HEK293 (cell line): ENCODE data around the gene CABP4.

ENCODE experiments used
- CTCF ChIA-PET: fragments of 350-600 bp; formaldehyde crosslinking; extraction: SDS; loops from one replicate; lab custom pipeline; 2021; ENCODE audit warnings: antibody characterized with exemption; lab: Yijun Ruan, JAX
- POLR2A ChIA-PET: fragments of 300-600 bp; formaldehyde crosslinking; extraction: SDS; loops from one replicate; lab custom pipeline; 2020; ENCODE audit warnings: antibody characterized with exemption, inconsistent platforms; lab: Yijun Ruan, JAX
- H3K27ac ChIP-seq: fragments of 200-500 bp; sonication (Bioruptor generic); 2 replicates; pipeline ENCODE4 v1.5.1; 2014; ENCODE audit warnings: low read depth, low read length, control low read depth, inconsistent platforms; ENCODE audit errors: extremely low read depth
- H3K36me3 ChIP-seq, 2 experiments: fragments of 200-500 bp in 1 of 2; sonication (Bioruptor generic) in 1 of 2; 1 replicate in 1 of 2; 2 replicates in 1 of 2; pipeline ENCODE4 v1.5.1; 2014 to 2017; ENCODE audit warnings: inconsistent platforms in 2 of 2, low read length in 2 of 2; ENCODE audit not compliant: control insufficient read depth in 2 of 2, insufficient read depth in 1 of 2
- H3K4me1 ChIP-seq: fragments of 200-500 bp; sonication (Bioruptor generic); 2 replicates; pipeline ENCODE4 v1.5.1; 2014; ENCODE audit warnings: mild to moderate bottlenecking, low read length, inconsistent platforms; ENCODE audit not compliant: control insufficient read depth, insufficient read depth
- H3K4me3 ChIP-seq: 2 replicates; pipeline ENCODE4 v1.5.1; 2011; ENCODE audit warnings: low read depth, mild to moderate bottlenecking, control low read depth, low read length, moderate library complexity
- H3K9me3 ChIP-seq: fragments of 200-500 bp; sonication (Bioruptor generic); 2 replicates; pipeline ENCODE4 v1.5.1; 2014; ENCODE audit warnings: low read depth, low read length, inconsistent platforms; ENCODE audit not compliant: control insufficient read depth, insufficient read depth
- BCL11B ChIP-seq: fragments of 450-650 bp; formaldehyde crosslinking; IDR thresholded peaks from 2 replicates; pipeline ENCODE4 v1.5.1; 2016; ENCODE audit warnings: low read depth, missing biosample characterization, missing genetic modification characterization
- GLI4 ChIP-seq: fragments of 450-650 bp; formaldehyde crosslinking; IDR thresholded peaks from 2 replicates; pipeline ENCODE4 v1.5.1; 2016; ENCODE audit warnings: missing biosample characterization, missing genetic modification characterization
- HIC1 ChIP-seq: fragments of 450-650 bp; formaldehyde crosslinking; IDR thresholded peaks from 2 replicates; pipeline ENCODE4 v1.5.1; 2016; ENCODE audit warnings: missing biosample characterization, missing genetic modification characterization
- KLF9 ChIP-seq: fragments of 450-650 bp; formaldehyde crosslinking; IDR thresholded peaks from 2 replicates; pipeline ENCODE4 v1.5.1; 2016; ENCODE audit warnings: missing biosample characterization, missing genetic modification characterization, low read depth
- SCRT1 ChIP-seq: fragments of 450-650 bp; formaldehyde crosslinking; IDR thresholded peaks from 2 replicates; pipeline ENCODE4 v1.5.1; 2016; ENCODE audit warnings: missing biosample characterization, missing genetic modification characterization, borderline replicate concordance
- ZBTB8A ChIP-seq: fragments of 450-650 bp; formaldehyde crosslinking; IDR thresholded peaks from 2 replicates; pipeline ENCODE4 v1.5.1; 2016; ENCODE audit warnings: missing biosample characterization, missing genetic modification characterization
- ZFP69B ChIP-seq: fragments of 450-650 bp; formaldehyde crosslinking; IDR thresholded peaks from 2 replicates; pipeline ENCODE4 v1.5.1; 2016; ENCODE audit warnings: missing biosample characterization, missing genetic modification characterization
- ZIC2 ChIP-seq: fragments of 450-650 bp; formaldehyde crosslinking; IDR thresholded peaks from 2 replicates; pipeline ENCODE4 v1.5.1; 2016; ENCODE audit warnings: missing biosample characterization, missing genetic modification characterization
- ZNF114 ChIP-seq: fragments of 450-650 bp; formaldehyde crosslinking; IDR thresholded peaks from 2 replicates; pipeline ENCODE4 v1.5.0; 2017; ENCODE audit warnings: missing biosample characterization, missing genetic modification characterization
- ZNF184 ChIP-seq: fragments of 450-650 bp; IDR thresholded peaks from 2 replicates; pipeline ENCODE4 v1.5.1; 2018; ENCODE audit warnings: missing biosample characterization, mild to moderate bottlenecking, missing genetic modification characterization
- ZNF211 ChIP-seq: fragments of 450-650 bp; formaldehyde crosslinking; IDR thresholded peaks from 2 replicates; pipeline ENCODE4 v1.5.1; 2016; ENCODE audit warnings: low read depth, missing biosample characterization, missing genetic modification characterization
- ZNF248 ChIP-seq: fragments of 450-650 bp; formaldehyde crosslinking; IDR thresholded peaks from 2 replicates; pipeline ENCODE4 v1.5.1; 2017; ENCODE audit warnings: missing biosample characterization, missing genetic modification characterization
- ZNF266 ChIP-seq: fragments of 450-650 bp; formaldehyde crosslinking; IDR thresholded peaks from 2 replicates; pipeline ENCODE4 v1.5.1; 2016; ENCODE audit warnings: missing biosample characterization, missing genetic modification characterization, low read depth
- ZNF311 ChIP-seq: fragments of 450-650 bp; formaldehyde crosslinking; IDR thresholded peaks from 2 replicates; pipeline ENCODE4 v1.5.1; 2017; ENCODE audit warnings: missing biosample characterization, missing genetic modification characterization, borderline replicate concordance
- ZNF37A ChIP-seq: fragments of 450-650 bp; IDR thresholded peaks from 2 replicates; pipeline ENCODE4 v1.5.1; 2018; ENCODE audit warnings: missing biosample characterization, missing genetic modification characterization
- ZNF473 ChIP-seq: fragments of 450-650 bp; formaldehyde crosslinking; IDR thresholded peaks from 2 replicates; pipeline ENCODE4 v1.5.1; 2017; ENCODE audit warnings: missing biosample characterization, missing genetic modification characterization
- ZNF513 ChIP-seq: fragments of 450-650 bp; IDR thresholded peaks from 2 replicates; pipeline ENCODE4 v1.5.1; 2018; ENCODE audit warnings: missing biosample characterization, missing genetic modification characterization
- ZNF585B ChIP-seq: fragments of 450-650 bp; formaldehyde crosslinking; IDR thresholded peaks from 2 replicates; pipeline ENCODE4 v1.5.1; 2016; ENCODE audit warnings: missing biosample characterization, missing genetic modification characterization
- ZNF610 ChIP-seq: fragments of 450-650 bp; formaldehyde crosslinking; IDR thresholded peaks from 2 replicates; pipeline ENCODE4 v1.5.1; 2016; ENCODE audit warnings: missing biosample characterization, missing genetic modification characterization, borderline replicate concordance
- ZNF624 ChIP-seq: fragments of 450-650 bp; formaldehyde crosslinking; IDR thresholded peaks from 2 replicates; pipeline ENCODE4 v1.5.1; 2017; ENCODE audit warnings: missing biosample characterization, missing genetic modification characterization
- ZNF692 ChIP-seq: fragments of 450-650 bp; formaldehyde crosslinking; IDR thresholded peaks from 2 replicates; pipeline ENCODE4 v1.5.1; 2016; ENCODE audit warnings: missing biosample characterization, missing genetic modification characterization
- ZNF843 ChIP-seq: fragments of 450-650 bp; formaldehyde crosslinking; IDR thresholded peaks from 2 replicates; pipeline ENCODE4 v1.5.1; 2016; ENCODE audit warnings: missing biosample characterization, missing genetic modification characterization

Gene CABP4

GRCh38 chr11:67432655-67433349, 22.4 kb upstream of the CABP4 start (continued):
- TF ChIP-seq ZBTB8A, result no peak
- no peak for TF ChIP-seq GLI4 (tag by site-specific recombination)
- no peak for TF ChIP-seq ZNF211 (tag by site-specific recombination)
- TF ChIP-seq ZNF692, result no peak
- TF ChIP-seq ZNF37A (tag by site-specific recombination), result no peak
- no peak for TF ChIP-seq ZNF513
- no peak for TF ChIP-seq ZNF473 (tag by site-specific recombination)
- TF ChIP-seq ZNF114 (tag by site-specific recombination), result no peak
- no peak for TF ChIP-seq ZNF585B (tag by site-specific recombination)

- CTCF ChIA-PET, result interaction anchor here (0.6 kb wide), 1 partner anchor 81 kb away, joined by 3 read pairs; no protein-coding TSS in a partner anchor
These were observed 21.4 kb upstream of the CABP4 start for GRCh38 chr11:67433536-67434394.

GRCh38 chr11:67434395-67434881, 20.7 kb upstream of the CABP4 start:
- no peak for TF ChIP-seq ZNF266
- CTCF ChIA-PET, result interaction anchor here (1.6 kb wide), 1 partner anchor 33 kb away, joined by 5 read pairs; the partner anchor contains the start of gene PPP1CA
- Histone ChIP-seq H3K27ac (no peak overlapping the region), H3K36me3 (peaks cover 5 to 86% of the 10 kb centered on the region in 2 experiments; a peak in 2 of 3 replicates), H3K4me1 (0 out of 2 replicates have a peak, but pooled peaks cover 1% of the 10 kb centered on the region), H3K4me3 (no peak overlapping the region), H3K9me3 (no peaks in the 10 kb centered on the region)
- POLR2A ChIA-PET, result interaction anchor here (0.7 kb wide), 1 partner anchor 14 kb away, joined by 3 read pairs; no protein-coding TSS in a partner anchor

More at GRCh38 chr11:67433536-67434394, 21.4 kb upstream of the CABP4 start:
- Histone ChIP-seq H3K27ac (no peak overlapping the region), H3K9me3 (no peaks in the 10 kb centered on the region), H3K4me1 (peaks cover 5% of the 10 kb centered on the region; the same call in 1 of the 2 replicates), H3K4me3 (no peak overlapping the region), H3K36me3 (peaks cover 5 to 84% of the 10 kb centered on the region in 2 experiments; a peak in 2 of 3 replicates)
- no peak for TF ChIP-seq BCL11B (tag by site-specific recombination)
- no peak for TF ChIP-seq ZFP69B (tag by site-specific recombination)
- no peak for TF ChIP-seq ZIC2 (tag by site-specific recombination)
- POLR2A ChIA-PET, result interaction anchor here (0.7 kb wide), 2 partner anchors 10 to 13 kb away, joined by 3 to 6 read pairs; partner anchors contain the start of gene CORO1B

GRCh38 chr11:67435031-67435726, 20.0 kb upstream of the CABP4 start:
- H3K9me3 ChIP-seq, result no peaks in the 10 kb centered on the region
- no peaks in the 10 kb centered on the region for H3K4me1 ChIP-seq
- no peak overlapping the region for H3K27ac ChIP-seq
- CTCF ChIA-PET, result interaction anchor here (1.6 kb wide), 1 partner anchor 34 kb away, joined by 5 read pairs; the partner anchor contains the start of gene PPP1CA
- peaks cover 4 to 88% of the 10 kb centered on the region in 2 experiments; a peak in 2 of 3 replicates for H3K36me3 ChIP-seq
- H3K4me3 ChIP-seq, result no peak overlapping the region
- POLR2A ChIA-PET, result interaction anchor here (1.0 kb wide), 1 partner anchor 34 kb away, joined by 3 read pairs; the partner anchor contains the start of gene TMEM134
- TF ChIP-seq ZNF311 (tag by site-specific recombination) (no peak), ZNF624 (tag by site-specific recombination) (no peak), ZNF248 (tag by site-specific recombination) (no peak), HIC1 (peak; percentile 25; the same call in 1 of the 2 replicates), ZNF184 (tag by site-specific recombination) (no peak), ZNF114 (tag by site-specific recombination) (no peak), SCRT1 (no peak), KLF9 (peak; percentile 68), ZNF610 (tag by site-specific recombination) (no peak), ZNF843 (tag by site-specific recombination) (no peak)
